Upper lobe of left lung (tissue), 4 donors: ENCODE results near the gene CS.

Source experiments
- EP300 ChIP-seq, 4 donors: sonication (generic); formaldehyde crosslinking; IDR thresholded peaks; one replicate each; pipeline ENCODE4 v1.5.1; 2017; ENCODE audit warnings: antibody characterized with exemption in 4 of 4, control low read depth in 2 of 4
- POLR2A ChIP-seq, 4 donors: fragments of 450-650 bp; IDR thresholded peaks; one replicate each; pipeline ENCODE4 v1.5.1; 2016 to 2017; ENCODE audit warnings: antibody characterized with exemption in 4 of 4, mild to moderate bottlenecking in 2 of 4
- POLR2AphosphoS5 ChIP-seq, 2 donors: sonication (generic); formaldehyde crosslinking; IDR thresholded peaks; one replicate each; pipeline ENCODE4 v1.5.1; 2017; ENCODE audit warnings: antibody characterized with exemption in 2 of 2
- TF ChIP-seq, protein P1 (sequence below), 6 experiments: fragments of 450-650 bp in 4 of 6; fragments of 200-600 bp in 2 of 6; sonication (generic) in 2 of 6; IDR thresholded peaks; one replicate each; pipeline ENCODE4 v1.5.1; 2016 to 2019; ENCODE audit warnings: antibody characterized with exemption in 6 of 6

DNA sequence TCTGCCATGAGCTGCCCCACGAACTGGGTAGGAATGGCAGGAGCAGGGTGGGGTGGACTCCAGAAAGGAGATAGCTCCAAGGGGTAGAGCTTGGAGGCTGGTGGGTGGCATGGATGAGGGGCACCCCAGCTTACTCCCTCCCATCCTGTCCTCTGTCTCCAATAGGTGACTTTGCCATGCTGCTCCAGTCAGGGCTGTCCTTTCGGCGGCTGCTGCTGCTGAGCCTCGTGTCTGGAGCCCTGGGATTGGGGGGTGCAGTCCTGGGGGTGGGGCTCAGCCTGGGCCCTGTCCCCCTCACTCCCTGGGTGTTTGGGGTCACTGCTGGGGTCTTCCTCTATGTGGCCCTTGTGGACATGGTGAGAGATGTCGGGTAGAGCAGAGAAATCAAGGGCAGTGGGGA lies 63.1 kb downstream of the CS start:
- TF ChIP-seq, protein P1, sequence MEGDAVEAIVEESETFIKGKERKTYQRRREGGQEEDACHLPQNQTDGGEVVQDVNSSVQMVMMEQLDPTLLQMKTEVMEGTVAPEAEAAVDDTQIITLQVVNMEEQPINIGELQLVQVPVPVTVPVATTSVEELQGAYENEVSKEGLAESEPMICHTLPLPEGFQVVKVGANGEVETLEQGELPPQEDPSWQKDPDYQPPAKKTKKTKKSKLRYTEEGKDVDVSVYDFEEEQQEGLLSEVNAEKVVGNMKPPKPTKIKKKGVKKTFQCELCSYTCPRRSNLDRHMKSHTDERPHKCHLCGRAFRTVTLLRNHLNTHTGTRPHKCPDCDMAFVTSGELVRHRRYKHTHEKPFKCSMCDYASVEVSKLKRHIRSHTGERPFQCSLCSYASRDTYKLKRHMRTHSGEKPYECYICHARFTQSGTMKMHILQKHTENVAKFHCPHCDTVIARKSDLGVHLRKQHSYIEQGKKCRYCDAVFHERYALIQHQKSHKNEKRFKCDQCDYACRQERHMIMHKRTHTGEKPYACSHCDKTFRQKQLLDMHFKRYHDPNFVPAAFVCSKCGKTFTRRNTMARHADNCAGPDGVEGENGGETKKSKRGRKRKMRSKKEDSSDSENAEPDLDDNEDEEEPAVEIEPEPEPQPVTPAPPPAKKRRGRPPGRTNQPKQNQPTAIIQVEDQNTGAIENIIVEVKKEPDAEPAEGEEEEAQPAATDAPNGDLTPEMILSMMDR (IDR thresholded peaks at IDR 0.05), result no peak
- no peak for TF ChIP-seq POLR2A (IDR thresholded peaks at IDR 0.05)
- no peak for TF ChIP-seq POLR2AphosphoS5 (IDR thresholded peaks at IDR 0.05)
- TF ChIP-seq EP300 (IDR thresholded peaks at IDR 0.05), result no peak
